ENCODE data around the gene SDC4. TPM values are rescaled to one million over a fixed set of nuclear protein-coding genes. Genes with fewer than 3 reads are reported as not detected.

The SDC4 gene
- total RNA-seq, 2 donors from 2014 or later: 123 to 266 TPM

DNA sequence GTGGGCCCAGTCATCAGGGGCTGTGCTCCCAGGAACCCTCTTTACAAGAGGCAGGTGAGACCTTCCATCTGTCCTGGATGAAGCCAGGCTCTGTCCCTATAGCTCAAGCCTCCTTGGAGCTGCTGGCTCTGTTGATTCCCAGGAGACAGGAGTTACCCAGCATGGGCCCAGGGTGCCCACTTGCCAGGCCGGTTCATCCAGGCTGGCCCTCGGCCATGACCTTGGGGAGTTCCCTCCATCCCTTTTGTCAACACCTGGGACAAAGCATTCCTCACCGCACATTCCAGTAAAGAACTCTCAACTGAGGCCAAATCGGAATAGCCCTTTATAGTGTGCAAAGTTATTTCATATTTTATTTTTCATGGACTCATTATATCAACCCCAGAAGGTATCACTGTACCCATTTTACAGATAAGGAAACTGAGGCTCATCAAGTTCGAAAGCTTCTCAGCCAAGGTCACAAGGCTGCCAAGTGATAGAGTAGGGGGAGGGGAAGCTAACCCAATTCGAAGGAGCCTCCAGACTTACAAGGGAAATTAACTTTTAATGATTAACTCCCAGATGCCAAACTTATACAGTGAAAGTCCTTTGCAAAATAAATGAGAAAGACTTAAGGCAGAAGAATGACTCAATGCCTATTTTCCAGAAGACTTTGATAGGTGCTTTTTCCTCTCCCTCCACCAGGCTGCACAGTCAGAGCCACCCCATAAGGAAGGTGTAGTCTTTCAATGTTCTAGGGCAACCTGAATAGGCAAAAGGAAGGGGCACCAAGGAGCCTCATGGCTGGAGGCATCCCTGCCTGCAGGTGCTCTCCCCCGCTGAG, 18.5 kb downstream of the SDC4 start:
- H3K36me3 ChIP-seq: peaks cover 5 to 7% of the 10 kb centered on the region in 2 donors
- H3K27me3 ChIP-seq (replicated peaks; ENCODE audit: insufficient read depth): no peaks in the 10 kb centered on the region
- 49% methylated on average over 7 of the region's 7 CpGs for WGBS
- TF ChIP-seq POLR2A (IDR thresholded peaks at IDR 0.05): no peak
- TF ChIP-seq, protein P1, sequence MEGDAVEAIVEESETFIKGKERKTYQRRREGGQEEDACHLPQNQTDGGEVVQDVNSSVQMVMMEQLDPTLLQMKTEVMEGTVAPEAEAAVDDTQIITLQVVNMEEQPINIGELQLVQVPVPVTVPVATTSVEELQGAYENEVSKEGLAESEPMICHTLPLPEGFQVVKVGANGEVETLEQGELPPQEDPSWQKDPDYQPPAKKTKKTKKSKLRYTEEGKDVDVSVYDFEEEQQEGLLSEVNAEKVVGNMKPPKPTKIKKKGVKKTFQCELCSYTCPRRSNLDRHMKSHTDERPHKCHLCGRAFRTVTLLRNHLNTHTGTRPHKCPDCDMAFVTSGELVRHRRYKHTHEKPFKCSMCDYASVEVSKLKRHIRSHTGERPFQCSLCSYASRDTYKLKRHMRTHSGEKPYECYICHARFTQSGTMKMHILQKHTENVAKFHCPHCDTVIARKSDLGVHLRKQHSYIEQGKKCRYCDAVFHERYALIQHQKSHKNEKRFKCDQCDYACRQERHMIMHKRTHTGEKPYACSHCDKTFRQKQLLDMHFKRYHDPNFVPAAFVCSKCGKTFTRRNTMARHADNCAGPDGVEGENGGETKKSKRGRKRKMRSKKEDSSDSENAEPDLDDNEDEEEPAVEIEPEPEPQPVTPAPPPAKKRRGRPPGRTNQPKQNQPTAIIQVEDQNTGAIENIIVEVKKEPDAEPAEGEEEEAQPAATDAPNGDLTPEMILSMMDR (IDR thresholded peaks at IDR 0.05): no peak
- no peak for TF ChIP-seq POLR2AphosphoS5 (IDR thresholded peaks at IDR 0.05)
- no peak overlapping the region for H3K4me3 ChIP-seq
- intact Hi-C loops (cut with DNase I): no loop called here
- no peaks in the 10 kb centered on the region for H3K9me3 ChIP-seq
- H3K27ac ChIP-seq: no peak overlapping the region
- H3K4me1 ChIP-seq (replicated peaks): no peaks in the 10 kb centered on the region
- peak; percentile 46 for DNase-seq (ENCODE audit: low spot score)

DNA sequence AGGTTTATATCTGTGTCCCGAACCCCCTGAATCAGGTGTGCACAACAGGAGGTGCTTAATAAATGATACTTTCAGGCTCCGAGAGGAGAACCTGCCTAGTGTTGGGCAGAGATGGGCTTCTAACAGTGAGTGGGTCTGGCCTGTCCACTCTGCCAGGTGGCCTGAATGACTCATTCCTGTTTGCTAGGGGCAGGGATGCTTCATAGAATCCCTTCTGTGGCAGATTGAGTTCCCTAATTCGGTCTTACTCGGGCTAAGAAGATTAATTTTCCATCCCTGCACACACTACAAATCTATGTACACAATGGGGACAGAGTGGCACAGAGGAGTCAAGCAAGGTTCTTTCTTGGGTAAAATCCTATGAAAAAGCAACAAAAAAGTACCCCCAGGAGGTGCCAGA, 19.8 kb downstream of the SDC4 start:
- 94% methylated on average over 4 of the region's 4 CpGs for WGBS
- H3K4me3 ChIP-seq: no peak overlapping the region
- H3K27me3 ChIP-seq (replicated peaks; ENCODE audit: insufficient read depth): no peaks in the 10 kb centered on the region
- peaks cover 5 to 7% of the 10 kb centered on the region in 2 donors for H3K36me3 ChIP-seq
- no peak overlapping the region for H3K27ac ChIP-seq
- DNase-seq (ENCODE audit: low spot score): no peak
- no peaks in the 10 kb centered on the region for H3K4me1 ChIP-seq (replicated peaks)
- no peaks in the 10 kb centered on the region for H3K9me3 ChIP-seq
- no peak for TF ChIP-seq POLR2A (IDR thresholded peaks at IDR 0.05)
- TF ChIP-seq, protein P1 (IDR thresholded peaks at IDR 0.05): no peak
- no peak for TF ChIP-seq POLR2AphosphoS5 (IDR thresholded peaks at IDR 0.05)
- intact Hi-C loops (cut with DNase I): no loop called here

- no peak for DNase-seq (ENCODE audit: low spot score)
- TF ChIP-seq POLR2A (IDR thresholded peaks at IDR 0.05): no peak
- TF ChIP-seq POLR2AphosphoS5 (IDR thresholded peaks at IDR 0.05): no peak
- TF ChIP-seq, protein P1 (IDR thresholded peaks at IDR 0.05): no peak
- H3K4me1 ChIP-seq (replicated peaks): no peaks in the 10 kb centered on the region
- H3K4me3 ChIP-seq: no peak overlapping the region
- peaks cover 0 to 6% of the 10 kb centered on the region in 2 donors for H3K36me3 ChIP-seq
- intact Hi-C loops (cut with DNase I): no loop called here
- H3K27ac ChIP-seq: no peak overlapping the region
- H3K9me3 ChIP-seq: no peaks in the 10 kb centered on the region
- 54% methylated on average over 6 of the region's 6 CpGs for WGBS
- no peaks in the 10 kb centered on the region for H3K27me3 ChIP-seq (replicated peaks; ENCODE audit: insufficient read depth)
Observed at GRCh38 chr20:45325371-45325770, 22.9 kb downstream of the SDC4 start.

DNA sequence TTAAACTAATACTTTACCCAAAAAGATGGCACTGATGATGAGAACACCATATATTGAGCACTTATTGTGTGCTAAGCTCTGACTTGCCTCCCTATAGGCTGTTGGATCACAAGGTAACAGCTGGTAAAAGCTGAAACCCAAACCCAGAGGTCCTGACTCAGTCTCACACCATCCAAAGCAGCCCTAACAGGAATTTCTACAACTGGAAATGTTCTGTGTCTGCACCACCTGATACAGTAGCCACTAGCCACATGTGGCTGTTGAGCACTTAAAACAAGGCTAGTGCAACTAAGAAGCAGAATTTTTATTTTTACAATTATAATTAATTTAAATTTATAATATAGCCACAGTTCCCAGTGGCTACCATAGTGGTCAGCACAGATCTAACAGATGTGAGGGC, 24.5 kb downstream of the SDC4 start:
- Histone ChIP-seq H3K4me3 (no peak overlapping the region), H3K4me1 (replicated peaks) (no peaks in the 10 kb centered on the region), H3K27me3 (replicated peaks; ENCODE audit: insufficient read depth) (no peaks in the 10 kb centered on the region), H3K36me3 (no peaks in the 10 kb centered on the region), H3K9me3 (no peaks in the 10 kb centered on the region), H3K27ac (no peak overlapping the region)
- TF ChIP-seq POLR2A (IDR thresholded peaks at IDR 0.05): no peak
- TF ChIP-seq POLR2AphosphoS5 (IDR thresholded peaks at IDR 0.05): no peak
- TF ChIP-seq, protein P1 (IDR thresholded peaks at IDR 0.05): no peak
- DNase-seq (ENCODE audit: low spot score): no peak
- intact Hi-C loops (cut with DNase I): no loop called here

GRCh38 chr20:45322952-45323383, 25.3 kb downstream of the SDC4 start:
- DNase-seq (ENCODE audit: low spot score): peak; percentile 58
- Histone ChIP-seq H3K9me3 (no peaks in the 10 kb centered on the region), H3K4me3 (no peak overlapping the region), H3K27ac (no peak overlapping the region), H3K36me3 (no peaks in the 10 kb centered on the region), H3K4me1 (replicated peaks) (no peaks in the 10 kb centered on the region), H3K27me3 (replicated peaks; ENCODE audit: insufficient read depth) (no peaks in the 10 kb centered on the region)
- WGBS: 65% methylated on average over 7 of the region's 7 CpGs
- intact Hi-C loops (cut with DNase I): no loop called here
- TF ChIP-seq, protein P1 (IDR thresholded peaks at IDR 0.05): peak in 3 of 4 experiments; percentile 17 to 59 (median 54)
- TF ChIP-seq POLR2A (IDR thresholded peaks at IDR 0.05) (no peak), POLR2AphosphoS5 (IDR thresholded peaks at IDR 0.05) (peak; percentile 60)
